ENCODE results near the gene ORAI2.

DNA sequence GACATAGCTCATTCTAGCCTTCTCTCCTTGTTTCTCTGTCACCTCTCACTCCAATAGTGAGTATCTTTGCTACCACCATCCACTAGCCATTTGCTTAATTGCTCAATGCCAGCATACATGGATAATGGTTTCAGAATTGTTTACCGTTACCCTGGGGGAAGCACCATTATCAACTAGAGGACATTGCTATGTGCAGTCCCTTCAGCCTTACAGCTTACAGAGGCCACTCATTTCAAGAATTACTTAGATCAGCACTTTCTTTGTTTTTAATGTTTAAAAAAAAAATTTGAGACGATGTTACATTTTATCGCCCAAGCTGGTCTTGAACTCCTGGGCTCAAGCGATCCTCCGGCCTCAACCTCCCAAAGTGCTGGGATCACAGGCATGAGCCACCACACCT lies 14.8 kb upstream of the ORAI2 start:
- TF ChIP-seq, protein P1, sequence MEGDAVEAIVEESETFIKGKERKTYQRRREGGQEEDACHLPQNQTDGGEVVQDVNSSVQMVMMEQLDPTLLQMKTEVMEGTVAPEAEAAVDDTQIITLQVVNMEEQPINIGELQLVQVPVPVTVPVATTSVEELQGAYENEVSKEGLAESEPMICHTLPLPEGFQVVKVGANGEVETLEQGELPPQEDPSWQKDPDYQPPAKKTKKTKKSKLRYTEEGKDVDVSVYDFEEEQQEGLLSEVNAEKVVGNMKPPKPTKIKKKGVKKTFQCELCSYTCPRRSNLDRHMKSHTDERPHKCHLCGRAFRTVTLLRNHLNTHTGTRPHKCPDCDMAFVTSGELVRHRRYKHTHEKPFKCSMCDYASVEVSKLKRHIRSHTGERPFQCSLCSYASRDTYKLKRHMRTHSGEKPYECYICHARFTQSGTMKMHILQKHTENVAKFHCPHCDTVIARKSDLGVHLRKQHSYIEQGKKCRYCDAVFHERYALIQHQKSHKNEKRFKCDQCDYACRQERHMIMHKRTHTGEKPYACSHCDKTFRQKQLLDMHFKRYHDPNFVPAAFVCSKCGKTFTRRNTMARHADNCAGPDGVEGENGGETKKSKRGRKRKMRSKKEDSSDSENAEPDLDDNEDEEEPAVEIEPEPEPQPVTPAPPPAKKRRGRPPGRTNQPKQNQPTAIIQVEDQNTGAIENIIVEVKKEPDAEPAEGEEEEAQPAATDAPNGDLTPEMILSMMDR (IDR thresholded peaks at IDR 0.05), result no peak
- TF ChIP-seq POLR2A (IDR thresholded peaks at IDR 0.05), result no peak
- no peak for TF ChIP-seq EP300 (IDR thresholded peaks at IDR 0.05)
